ENCODE results near the gene LEFTY2.
A peak's percentile ranks its signal among the peaks of the same experiment; 100 is the strongest.

The LEFTY2 gene

DNA sequence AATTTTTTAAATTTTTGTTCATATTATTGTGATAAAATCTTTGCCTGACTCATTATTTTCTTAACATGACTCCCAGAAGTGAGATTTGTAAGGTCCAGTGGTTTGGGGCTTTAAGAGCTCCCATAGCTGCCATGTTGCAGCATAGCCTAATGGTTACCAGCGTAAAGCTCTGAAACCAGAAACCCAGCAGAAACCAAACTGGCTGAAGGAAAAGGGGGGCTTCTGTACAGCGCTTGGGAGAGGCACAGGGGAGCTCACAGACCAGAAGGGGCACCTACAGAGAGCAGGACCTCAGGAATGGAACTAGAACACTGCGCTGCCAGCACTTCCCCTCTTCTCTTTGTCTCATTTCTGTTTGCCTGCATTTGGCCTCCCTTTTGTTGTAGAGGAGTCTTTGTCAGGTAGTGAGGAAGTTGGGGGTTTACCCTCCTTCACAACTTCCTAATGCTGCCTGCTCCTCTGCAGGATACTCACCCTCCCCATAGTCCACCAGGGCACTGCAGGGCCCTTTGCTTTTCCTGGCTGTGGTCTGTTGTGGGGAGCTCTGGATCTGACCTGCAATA lies 14.4 kb downstream of the LEFTY2 start:
- DNase-seq (no peak), ATAC-seq (no peak)
- Mint-ChIP-seq H3K4me1 (peaks cover 56% of the 10 kb centered on the region), H3K9me3 (no peaks in the 10 kb centered on the region), H3K4me3 (peak overlapping the region in 1 of 2 donors; percentile 56), H3K27me3 (no peaks in the 10 kb centered on the region), H3K27ac (peak overlapping the region; percentile 81 to 90)

- DNase-seq = peak; percentile 95 to 97
- peaks cover 73% of the 10 kb centered on the region for H3K4me1 Mint-ChIP-seq
- peak; percentile 97 for ATAC-seq
- H3K27ac Mint-ChIP-seq = peak within 1 kb of the TSS; percentile 99
- H3K9me3 Mint-ChIP-seq = no peaks in the 10 kb centered on the region
- peak within 1 kb of the TSS; percentile 95 to 97 for H3K4me3 Mint-ChIP-seq
- H3K27me3 Mint-ChIP-seq = no peaks in the 10 kb centered on the region
These were observed 17.1 kb downstream of the LEFTY2 start, which contains the start of gene PYCR2 for GRCh38 chr1:225923692-225924555. TSS of gene PYCR2 (minus strand) at chr1:225924250. CDS start at chr1:225924110, 140 bp downstream.

GRCh38 chr1:225923381-225923691 lies 17.7 kb downstream of the LEFTY2 start:
- Mint-ChIP-seq H3K4me3 (peak overlapping the region; percentile 95 to 97), H3K27ac (peak overlapping the region; percentile 99), H3K27me3 (no peaks in the 10 kb centered on the region), H3K9me3 (no peaks in the 10 kb centered on the region), H3K4me1 (peaks cover 67% of the 10 kb centered on the region)
- DNase-seq = no peak
- ATAC-seq = no peak

- ATAC-seq (no peak), DNase-seq (no peak)
- H3K27me3 Mint-ChIP-seq = no peaks in the 10 kb centered on the region
- no peaks in the 10 kb centered on the region for H3K9me3 Mint-ChIP-seq
- H3K4me3 Mint-ChIP-seq = peak overlapping the region; percentile 95 to 97
- peaks cover 59% of the 10 kb centered on the region for H3K4me1 Mint-ChIP-seq
- peak overlapping the region in 1 of 2 donors; percentile 42 for H3K27ac Mint-ChIP-seq
These were observed 19.0 kb downstream of the LEFTY2 start for GRCh38 chr1:225921734-225922709.

- ATAC-seq (no peak), DNase-seq (peak in 1 of 2 donors; percentile 44)
- Mint-ChIP-seq H3K27ac (peak overlapping the region in 1 of 2 donors; percentile 88), H3K4me3 (peak overlapping the region; percentile 42 to 69), H3K27me3 (no peaks in the 10 kb centered on the region), H3K4me1 (peaks cover 46% of the 10 kb centered on the region), H3K9me3 (no peaks in the 10 kb centered on the region)
These were observed 21.1 kb downstream of the LEFTY2 start for GRCh38 chr1:225919906-225920305.

GRCh38 chr1:225918280-225918679 lies 22.7 kb downstream of the LEFTY2 start:
- no peak for DNase-seq
- H3K9me3 Mint-ChIP-seq = no peaks in the 10 kb centered on the region
- no peak overlapping the region for H3K27ac Mint-ChIP-seq
- no peak overlapping the region for H3K4me3 Mint-ChIP-seq
- peaks cover 41% of the 10 kb centered on the region for H3K4me1 Mint-ChIP-seq
- H3K27me3 Mint-ChIP-seq = no peaks in the 10 kb centered on the region
- no peak for ATAC-seq

DNA sequence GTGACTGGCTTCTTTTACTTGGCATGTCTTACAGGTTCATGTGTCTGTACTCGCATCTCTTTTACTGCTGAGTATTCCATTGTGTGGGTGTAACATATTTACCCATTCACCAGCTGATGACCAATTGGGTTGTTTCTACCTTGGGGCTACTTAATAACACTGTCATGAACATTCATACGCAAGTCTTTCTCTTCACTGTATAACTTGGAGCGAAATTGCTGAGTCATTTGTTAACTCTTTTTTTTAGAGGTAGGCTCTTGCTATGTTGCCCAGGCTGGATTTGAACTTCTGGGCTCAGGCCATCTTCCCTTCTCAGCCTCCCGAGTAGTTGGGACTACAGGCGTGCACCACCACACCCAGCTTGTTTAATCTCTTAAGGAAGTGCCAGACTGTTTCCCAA lies 23.5 kb downstream of the LEFTY2 start:
- H3K4me3 Mint-ChIP-seq = no peak overlapping the region
- H3K27me3 Mint-ChIP-seq = no peaks in the 10 kb centered on the region
- DNase-seq (no peak), ATAC-seq (no peak)
- peaks cover 34% of the 10 kb centered on the region for H3K4me1 Mint-ChIP-seq
- peak overlapping the region in 1 of 2 donors; percentile 44 for H3K27ac Mint-ChIP-seq
- no peaks in the 10 kb centered on the region for H3K9me3 Mint-ChIP-seq

DNA sequence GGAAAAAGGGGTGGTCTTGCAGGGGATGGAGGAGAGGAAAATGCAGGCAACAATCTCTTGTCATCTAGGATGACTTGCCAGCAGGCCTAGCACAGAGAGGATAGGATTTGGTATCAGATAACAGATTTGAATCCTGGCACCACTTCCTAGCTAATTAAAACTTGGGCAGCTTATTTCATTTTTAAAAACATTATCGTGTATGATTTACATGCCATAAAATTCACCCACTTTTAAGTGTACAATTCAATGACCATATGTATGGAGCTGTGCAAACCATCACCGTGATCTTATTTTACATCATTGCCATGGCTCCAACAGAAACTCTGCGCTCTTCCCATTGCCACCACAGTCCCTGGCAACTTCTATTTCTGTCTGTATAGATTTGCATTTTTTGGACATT lies 23.9 kb downstream of the LEFTY2 start:
- ATAC-seq (no peak), DNase-seq (no peak)
- Mint-ChIP-seq H3K27me3 (no peaks in the 10 kb centered on the region), H3K4me3 (no peak overlapping the region), H3K4me1 (peaks cover 29% of the 10 kb centered on the region), H3K9me3 (no peaks in the 10 kb centered on the region), H3K27ac (no peak overlapping the region)

DNA sequence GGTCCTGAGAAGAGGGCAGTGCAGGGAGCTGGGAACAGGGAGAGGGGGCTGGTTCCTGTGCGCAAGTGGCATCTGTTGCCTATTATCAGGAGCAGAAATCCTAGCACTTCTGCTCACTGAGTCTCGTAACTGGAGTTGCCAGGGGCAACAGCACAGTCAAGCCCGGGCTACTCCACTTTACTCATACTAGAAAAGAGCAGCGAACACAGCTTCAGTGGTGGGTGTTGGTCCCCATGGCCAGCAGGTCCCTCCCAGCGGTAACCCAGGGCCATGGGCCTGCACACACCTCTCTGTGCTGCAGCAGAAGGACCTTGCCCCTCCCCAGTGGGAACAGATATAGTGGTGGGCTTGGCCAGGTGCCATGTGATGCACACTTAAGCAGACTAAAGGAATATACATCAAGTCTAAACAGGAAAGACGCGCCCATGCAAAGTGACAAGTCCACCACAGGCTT lies 25.5 kb downstream of the LEFTY2 start:
- peaks cover 25% of the 10 kb centered on the region for H3K4me1 Mint-ChIP-seq
- DNase-seq (no peak), ATAC-seq (no peak)
- no peak overlapping the region for H3K4me3 Mint-ChIP-seq
- no peaks in the 10 kb centered on the region for H3K9me3 Mint-ChIP-seq
- no peak overlapping the region for H3K27ac Mint-ChIP-seq
- no peaks in the 10 kb centered on the region for H3K27me3 Mint-ChIP-seq

GRCh38 chr1:225914947-225915346 lies 26.1 kb downstream of the LEFTY2 start:
- Mint-ChIP-seq H3K4me1 (peaks cover 25% of the 10 kb centered on the region), H3K27ac (peak overlapping the region in 1 of 2 donors; percentile 29), H3K4me3 (no peak overlapping the region), H3K27me3 (no peaks in the 10 kb centered on the region), H3K9me3 (no peaks in the 10 kb centered on the region)
- ATAC-seq = no peak
- DNase-seq = no peak

DNA sequence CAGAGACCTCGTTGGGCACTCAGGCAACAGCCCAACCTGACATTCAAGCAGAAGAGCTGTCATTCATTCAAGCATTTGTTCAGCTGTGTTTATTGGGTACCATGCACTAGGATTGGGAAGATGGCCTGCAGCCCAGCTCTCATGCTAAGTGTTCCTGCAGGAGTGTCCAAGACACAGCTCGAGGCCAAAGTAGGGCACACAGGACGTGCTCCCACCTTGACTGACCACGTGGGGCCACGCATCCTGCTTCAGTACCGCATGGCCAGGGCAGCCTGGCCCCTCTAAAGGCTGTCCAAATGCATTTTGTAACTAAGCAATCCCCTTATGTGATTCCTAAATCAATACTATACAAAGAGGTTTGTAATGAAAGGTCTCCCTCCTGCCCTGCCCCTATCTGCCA lies 26.6 kb downstream of the LEFTY2 start:
- H3K27me3 Mint-ChIP-seq = no peaks in the 10 kb centered on the region
- DNase-seq = no peak
- H3K27ac Mint-ChIP-seq = no peak overlapping the region
- no peak overlapping the region for H3K4me3 Mint-ChIP-seq
- ATAC-seq = no peak
- H3K4me1 Mint-ChIP-seq = peaks cover 25% of the 10 kb centered on the region
- H3K9me3 Mint-ChIP-seq = no peaks in the 10 kb centered on the region

DNA sequence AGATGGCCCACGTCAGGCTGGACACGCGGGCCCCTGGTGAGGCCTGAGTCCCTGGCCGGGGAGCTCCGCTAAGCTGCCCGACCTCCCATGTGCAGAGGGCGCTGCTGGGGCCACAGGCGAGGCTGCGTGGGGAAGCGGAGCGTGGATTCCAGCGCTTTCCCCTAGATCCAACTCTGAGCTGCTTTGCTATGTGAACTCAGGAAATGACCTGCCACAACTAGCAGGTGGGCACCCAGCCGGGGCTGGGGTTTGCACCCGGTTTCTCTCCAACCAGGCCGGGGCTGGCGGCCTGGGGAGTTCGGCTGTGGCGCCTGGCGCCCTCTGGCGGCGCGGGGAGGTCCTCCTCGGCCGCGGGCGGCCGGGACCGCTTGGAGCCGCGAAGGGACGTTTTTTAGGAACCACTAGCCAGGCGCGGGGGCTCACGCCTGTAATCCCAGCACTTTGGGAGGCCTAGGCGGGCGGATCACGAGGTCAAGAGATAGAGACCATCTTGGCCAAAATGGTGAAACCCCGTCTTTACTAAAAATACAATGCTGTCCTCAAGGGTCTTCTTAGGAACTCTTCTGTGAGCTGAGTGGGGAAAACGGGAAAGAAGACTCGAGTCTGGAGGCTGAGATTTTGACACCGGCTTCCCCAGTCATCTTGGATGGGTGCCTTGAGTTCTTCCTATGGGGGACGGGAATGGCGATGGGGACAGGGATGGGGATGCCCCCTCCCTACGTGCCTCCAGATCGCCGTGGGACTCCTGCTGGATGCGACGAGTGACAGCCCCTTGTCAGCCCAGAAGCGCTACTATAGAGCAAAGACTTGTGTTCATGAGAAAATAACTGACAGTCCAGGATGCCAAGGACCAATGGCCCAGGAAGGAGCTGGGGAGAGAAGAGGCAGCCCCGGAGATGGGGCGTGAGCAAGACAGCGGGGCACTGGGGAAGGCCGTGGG lies 29.6 kb downstream of the LEFTY2 start:
- H3K27me3 Mint-ChIP-seq = no peaks in the 10 kb centered on the region

GRCh38 chr1:225909477-225909876 lies 31.5 kb downstream of the LEFTY2 start:
- no peaks in the 10 kb centered on the region for H3K9me3 Mint-ChIP-seq
- no peaks in the 10 kb centered on the region for H3K27me3 Mint-ChIP-seq
- H3K4me1 Mint-ChIP-seq = peaks cover 40% of the 10 kb centered on the region
- no peak for ATAC-seq
- peak overlapping the region in 1 of 2 donors; percentile 59 for H3K27ac Mint-ChIP-seq
- no peak overlapping the region for H3K4me3 Mint-ChIP-seq
- no peak for DNase-seq

More for the DNA sequence above, 29.6 kb downstream of the LEFTY2 start:
- peak overlapping the region in 1 of 2 donors; percentile 19 for H3K4me3 Mint-ChIP-seq
- no peaks in the 10 kb centered on the region for H3K9me3 Mint-ChIP-seq
- no peak overlapping the region for H3K27ac Mint-ChIP-seq
- peaks cover 27% of the 10 kb centered on the region for H3K4me1 Mint-ChIP-seq
- ATAC-seq = peak; percentile 88
- peak; percentile 71 to 79 for DNase-seq

DNA sequence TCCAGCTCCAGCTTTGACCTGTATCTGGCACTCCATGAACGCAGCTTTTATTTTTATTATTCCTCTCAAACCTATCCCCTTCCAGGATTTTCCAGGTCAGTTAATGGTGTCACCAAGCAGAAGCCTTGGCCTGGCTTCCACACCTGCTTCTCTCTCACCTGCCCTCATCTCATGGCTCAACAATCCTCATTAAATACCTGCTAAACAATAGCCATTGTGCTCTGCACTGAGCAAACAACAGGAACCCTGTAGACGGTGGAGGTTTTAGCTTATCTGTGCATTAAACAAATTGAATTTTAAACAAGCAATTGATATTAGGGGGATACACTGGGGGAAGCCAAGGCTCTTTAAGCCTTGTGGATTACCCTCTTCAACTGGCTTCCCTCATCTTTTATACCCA lies 32.2 kb downstream of the LEFTY2 start:
- Mint-ChIP-seq H3K9me3 (no peaks in the 10 kb centered on the region), H3K4me3 (no peak overlapping the region), H3K4me1 (peaks cover 40% of the 10 kb centered on the region), H3K27me3 (no peaks in the 10 kb centered on the region), H3K27ac (no peak overlapping the region)
- DNase-seq = no peak
- ATAC-seq = no peak

Data from stimulated activated naive CD8-positive, alpha-beta T cell treated with anti-CD3 and anti-CD28 coated beads, Interleukin-15, amount 100 ng/mL, for 72 hours (primary cell).